KOPT-K1 (cell line): Measurements from ENCODE around the gene SGCA.

Experiments
- H3K27ac ChIP-seq: fragments of 200-600 bp; sonication (generic); 2 replicates; pipeline ENCODE4 v1.5.1; 2016; ENCODE audit warnings: antibody characterized with exemption, mild to moderate bottlenecking, low read depth, low read length; ENCODE audit not compliant: poor library complexity, severe bottlenecking
- H3K36me3 ChIP-seq: fragments of 200-600 bp; sonication (generic); 2 replicates; pipeline ENCODE4 v1.5.1; 2017; ENCODE audit warnings: antibody characterized with exemption, mild to moderate bottlenecking, low read length, moderate library complexity; ENCODE audit not compliant: insufficient read depth
- H3K9me3 ChIP-seq: fragments of 200-600 bp; sonication (generic); 2 replicates; pipeline ENCODE4 v1.5.1; 2017; ENCODE audit warnings: antibody characterized with exemption, low read length, mild to moderate bottlenecking; ENCODE audit not compliant: insufficient read depth, poor library complexity, severe bottlenecking

Gene SGCA

GRCh38 chr17:50194934-50195865 lies 29.4 kb downstream of the SGCA start:
- no peak overlapping the region for H3K27ac ChIP-seq
- no peaks in the 10 kb centered on the region for H3K9me3 ChIP-seq
- no peaks in the 10 kb centered on the region for H3K36me3 ChIP-seq

GRCh38 chr17:50196036-50196435 lies 30.2 kb downstream of the SGCA start:
- Histone ChIP-seq H3K36me3 (no peaks in the 10 kb centered on the region), H3K9me3 (no peaks in the 10 kb centered on the region), H3K27ac (no peak overlapping the region)

GRCh38 chr17:50196826-50197225 lies 31.0 kb downstream of the SGCA start:
- no peaks in the 10 kb centered on the region for H3K36me3 ChIP-seq
- no peak overlapping the region for H3K27ac ChIP-seq
- H3K9me3 ChIP-seq, result no peaks in the 10 kb centered on the region

- Histone ChIP-seq H3K27ac (no peak overlapping the region), H3K36me3 (no peaks in the 10 kb centered on the region), H3K9me3 (no peaks in the 10 kb centered on the region)
These were observed 32.3 kb downstream of the SGCA start for GRCh38 chr17:50198026-50198669.

GRCh38 chr17:50199211-50199802 lies 33.5 kb downstream of the SGCA start:
- H3K27ac ChIP-seq, result no peak overlapping the region
- no peaks in the 10 kb centered on the region for H3K9me3 ChIP-seq
- H3K36me3 ChIP-seq, result no peaks in the 10 kb centered on the region

- no peak overlapping the region for H3K27ac ChIP-seq
- H3K36me3 ChIP-seq, result no peaks in the 10 kb centered on the region
- H3K9me3 ChIP-seq, result no peaks in the 10 kb centered on the region
These were observed 34.1 kb downstream of the SGCA start for GRCh38 chr17:50199803-50200456.

GRCh38 chr17:50200457-50201275 lies 34.9 kb downstream of the SGCA start:
- Histone ChIP-seq H3K9me3 (no peaks in the 10 kb centered on the region), H3K36me3 (no peaks in the 10 kb centered on the region), H3K27ac (no peak overlapping the region)

GRCh38 chr17:50201276-50201854 lies 35.6 kb downstream of the SGCA start, which contains the start of gene COL1A1:
Gene COL1A1, minus strand, starts transcription at chr17:50201631. Its CDS starts 118 bp downstream, at chr17:50201513.
- Histone ChIP-seq H3K9me3 (no peaks in the 10 kb centered on the region), H3K27ac (no peak within 1 kb of the TSS), H3K36me3 (no peaks in the 10 kb centered on the region)

- no peaks in the 10 kb centered on the region for H3K36me3 ChIP-seq
- no peak overlapping the region for H3K27ac ChIP-seq
- no peaks in the 10 kb centered on the region for H3K9me3 ChIP-seq
These were observed 37.3 kb downstream of the SGCA start for GRCh38 chr17:50203086-50203485.

- no peak overlapping the region for H3K27ac ChIP-seq
- no peaks in the 10 kb centered on the region for H3K9me3 ChIP-seq
- no peaks in the 10 kb centered on the region for H3K36me3 ChIP-seq
These were observed 38.0 kb downstream of the SGCA start for GRCh38 chr17:50203604-50204345.

GRCh38 chr17:50204431-50204830 lies 38.6 kb downstream of the SGCA start:
- Histone ChIP-seq H3K27ac (no peak overlapping the region), H3K36me3 (no peaks in the 10 kb centered on the region), H3K9me3 (no peaks in the 10 kb centered on the region)

GRCh38 chr17:50205111-50205962 lies 39.5 kb downstream of the SGCA start:
- no peaks in the 10 kb centered on the region for H3K9me3 ChIP-seq
- H3K27ac ChIP-seq, result no peak overlapping the region
- no peaks in the 10 kb centered on the region for H3K36me3 ChIP-seq
